B cell (primary cell): ENCODE results near the gene PDE10A. TPM values are rescaled to one million over a fixed set of nuclear protein-coding genes. Genes with fewer than 3 reads are reported as not detected.

Experiments
- ATAC-seq: fragments of 200-7000 bp; cut with Tn5 transposase; one replicate; pipeline ENCODE4 v1.10.0; 2021; ENCODE audit warnings: low read depth, mild to moderate bottlenecking, moderate number of reproducible peaks, moderate library complexity
- CTCF ChIA-PET: fragments of 350-600 bp; sonication (Branson Sonifier 250); formaldehyde crosslinking; loops from one replicate; lab custom pipeline; 2021; ENCODE audit warnings: antibody characterized with exemption, inconsistent platforms; lab: Charles Lee
- POLR2A ChIA-PET: fragments of 350-600 bp; sonication (Branson Sonifier 250); formaldehyde crosslinking; loops from one replicate; lab custom pipeline; 2021; ENCODE audit warnings: antibody characterized with exemption; lab: Charles Lee
- DNase-seq: peaks from one replicate; pipeline ENCODE4 v3.0.0; 2013
- H2AFZ ChIP-seq: 2 replicates; pipeline ENCODE4 v1.6.1; 2012; ENCODE audit warnings: mild to moderate bottlenecking, low read depth, low read length; ENCODE audit not compliant: insufficient read depth, poor library complexity, severe bottlenecking
- H3K27ac ChIP-seq, 2 donors: 1 replicate in 1 of 2; 2 replicates in 1 of 2; pipeline ENCODE4 v1.5.1; 2012 to 2013; ENCODE audit warnings: low read length in 2 of 2, mild to moderate bottlenecking in 2 of 2, moderate library complexity in 1 of 2
- H3K27me3 ChIP-seq, 4 experiments: fragments of 200-600 bp in 1 of 4; sonication (generic) in 1 of 4; replicated peaks in 1 of 4; 1 replicate in 2 of 4; 2 replicates in 2 of 4; pipeline versions ENCODE4 v1.6.1 to v1.7.0; 2013 to 2016; ENCODE audit warnings: low read length in 3 of 4, mild to moderate bottlenecking in 2 of 4, mixed read lengths in 1 of 4, moderate library complexity in 1 of 4; ENCODE audit not compliant: insufficient read depth in 4 of 4, control insufficient read depth in 3 of 4; ENCODE audit errors: control extremely low read depth in 1 of 4
- H3K36me3 ChIP-seq, 2 experiments: replicated peaks in 1 of 2; 1 replicate in 1 of 2; 2 replicates in 1 of 2; pipeline versions ENCODE4 v1.6.1 to v1.7.1; 2013; ENCODE audit warnings: low read length in 1 of 2; ENCODE audit not compliant: insufficient read depth in 2 of 2, control insufficient read depth in 1 of 2; ENCODE audit errors: control extremely low read depth in 1 of 2, extremely low read depth in 1 of 2
- H3K4me1 ChIP-seq, 2 donors: fragments of 200-600 bp in 1 of 2; sonication (generic) in 1 of 2; 1 replicate in 1 of 2; 2 replicates in 1 of 2; pipeline versions ENCODE4 v1.5.1 to v1.6.1; 2013 to 2017; ENCODE audit warnings: low read length in 2 of 2; ENCODE audit not compliant: control insufficient read depth in 2 of 2, insufficient read depth in 2 of 2
- H3K4me2 ChIP-seq: replicated peaks from 2 replicates; pipeline ENCODE3; 2012; ENCODE audit warnings: mild to moderate bottlenecking, low read depth, low read length; ENCODE audit not compliant: poor library complexity, severe bottlenecking
- H3K4me3 ChIP-seq, 5 experiments: fragments of 200-600 bp in 1 of 5; sonication (generic) in 1 of 5; 1 replicate in 3 of 5; 2 replicates in 2 of 5; pipeline versions ENCODE4 v1.5.1 to v1.7.0; 2011 to 2016; ENCODE audit warnings: low read length in 4 of 5, mild to moderate bottlenecking in 4 of 5, low read depth in 2 of 5, control low read depth in 1 of 5, moderate library complexity in 1 of 5; ENCODE audit not compliant: insufficient read depth in 1 of 5; ENCODE audit errors: control extremely low read depth in 1 of 5, extremely low read depth in 1 of 5
- H3K79me2 ChIP-seq: fragments of 200-600 bp; sonication (generic); one replicate; pipeline ENCODE4 v1.6.0; 2016; ENCODE audit warnings: low read length; ENCODE audit not compliant: control insufficient read depth, insufficient read depth
- H3K9ac ChIP-seq: fragments of 200-600 bp; sonication (generic); 2 replicates; pipeline ENCODE4 v1.6.1; 2017; ENCODE audit warnings: mild to moderate bottlenecking, low read length, moderate library complexity
- H3K9me3 ChIP-seq, 3 donors: one replicate each; pipeline versions ENCODE4 v1.6.1 to v1.7.1; 2013; ENCODE audit warnings: low read length in 2 of 3; ENCODE audit not compliant: control insufficient read depth in 2 of 3, insufficient read depth in 1 of 3; ENCODE audit errors: control extremely low read depth in 1 of 3
- H4K20me1 ChIP-seq: 2 replicates; pipeline ENCODE4 v1.6.0; 2012; ENCODE audit warnings: mild to moderate bottlenecking, low read length; ENCODE audit not compliant: insufficient read depth, control insufficient read depth, poor library complexity, severe bottlenecking
- H3K27ac Mint-ChIP-seq: one replicate; pipeline ENCODE4 v1.8.0; 2021; ENCODE audit warnings: mixed read lengths
- H3K27me3 Mint-ChIP-seq: one replicate; pipeline ENCODE4 v1.8.0; 2021; ENCODE audit warnings: mixed read lengths
- H3K4me1 Mint-ChIP-seq: one replicate; pipeline ENCODE4 v1.8.0; 2021; ENCODE audit warnings: mixed read lengths
- H3K4me3 Mint-ChIP-seq: one replicate; pipeline ENCODE4 v1.8.0; 2021; ENCODE audit warnings: mixed read lengths
- H3K9me3 Mint-ChIP-seq: one replicate; pipeline ENCODE4 v1.8.0; 2022; ENCODE audit warnings: mixed read lengths; ENCODE audit not compliant: insufficient read depth
- CTCF ChIP-seq: fragments of 200-600 bp; IDR thresholded peaks from one replicate; pipeline ENCODE4 v1.8.0; 2022; ENCODE audit warnings: antibody characterized with exemption, mild to moderate bottlenecking
- EZH2 ChIP-seq: IDR thresholded peaks from 2 replicates; pipeline ENCODE4 v1.6.1; 2012; ENCODE audit warnings: borderline replicate concordance, low read depth, mild to moderate bottlenecking, moderate library complexity, low read length; ENCODE audit not compliant: insufficient read depth, poor library complexity, severe bottlenecking
- WGBS: methylation state at CpG from one replicate; pipeline ENCODE4 v1.1.5; 2013; ENCODE audit warnings: missing lambda C conversion rate; ENCODE audit not compliant: insufficient coverage; 5-methylcytosine and 5-hydroxymethylcytosine counted together
- intact Hi-C: fragments of 100-400 bp; cut with micrococcal nuclease; formaldehyde crosslinking; loops from one replicate; pipeline ENCODE4 v1.10.0; 2022
- polyA plus RNA-seq: library from polyadenylated mRNA; depleted of rRNA; stranded (reverse); fragments of >200 nt; gene quantifications from 2 replicates; pipeline ENCODE4 v1.2.3, GENCODE V29; 2012
- total RNA-seq, 2 donors: library from RNA; stranded (reverse); fragments of 120-200 nt in 1 of 2; gene quantifications; 1 replicate in 1 of 2; 2 replicates in 1 of 2; pipeline versions ENCODE4 v1.2.3 to v1.2.4, GENCODE V29; 2013 to 2022

PDE10A gene
- total and polyA plus RNA-seq, 2 donors (not counting 1 experiment from before 2014, with no cell fraction given), result not detected

GRCh38 chr6:165484178-165484889 is 178.7 kb downstream of the PDE10A start:
- TF ChIP-seq EZH2 (no peak), CTCF (no peak)
- no peaks in the 10 kb centered on the region for H3K9me3 Mint-ChIP-seq
- H3K4me3 ChIP-seq, result no peak overlapping the region
- no peak overlapping the region for H2AFZ ChIP-seq
- H3K4me1 Mint-ChIP-seq, result no peaks in the 10 kb centered on the region
- H3K79me2 ChIP-seq, result no peaks in the 10 kb centered on the region
- ChIA-PET POLR2A (no interaction called here), CTCF (no interaction called here)
- no peak overlapping the region for H3K27ac ChIP-seq
- no peaks in the 10 kb centered on the region for H3K4me1 ChIP-seq
- no peaks in the 10 kb centered on the region for H3K27me3 ChIP-seq
- H4K20me1 ChIP-seq, result no peaks in the 10 kb centered on the region
- peaks cover 0 to 10% (median 0%) of the 10 kb centered on the region in 3 donors for H3K9me3 ChIP-seq
- no peak overlapping the region for H3K4me2 ChIP-seq
- no peak overlapping the region for H3K27ac Mint-ChIP-seq
- 88% methylated on average over 11 of the region's 13 CpGs for WGBS
- H3K9ac ChIP-seq, result no peak overlapping the region
- intact Hi-C loops, result no loop called here
- H3K36me3 ChIP-seq, result no peaks in the 10 kb centered on the region
- H3K27me3 Mint-ChIP-seq, result no peaks in the 10 kb centered on the region
- ATAC-seq (no peak), DNase-seq (no peak)
- no peak overlapping the region for H3K4me3 Mint-ChIP-seq

GRCh38 chr6:165481921-165482320 is 181.1 kb downstream of the PDE10A start:
- Histone ChIP-seq H2AFZ (no peak overlapping the region), H3K9me3 (peaks cover 0 to 3% (median 0%) of the 10 kb centered on the region in 3 donors), H3K4me1 (no peaks in the 10 kb centered on the region), H3K4me2 (no peak overlapping the region), H3K9ac (no peak overlapping the region), H3K27me3 (no peaks in the 10 kb centered on the region), H3K27ac (no peak overlapping the region), H3K79me2 (no peaks in the 10 kb centered on the region), H4K20me1 (no peaks in the 10 kb centered on the region), H3K4me3 (no peak overlapping the region), H3K36me3 (no peaks in the 10 kb centered on the region)
- Mint-ChIP-seq H3K9me3 (no peaks in the 10 kb centered on the region), H3K4me3 (no peak overlapping the region), H3K27me3 (no peaks in the 10 kb centered on the region), H3K27ac (no peak overlapping the region), H3K4me1 (no peaks in the 10 kb centered on the region)
- no peak for ATAC-seq
- WGBS, result 100% methylated on average over 1 of the region's 4 CpGs
- ChIA-PET POLR2A (no interaction called here), CTCF (no interaction called here)
- intact Hi-C loops, result no loop called here
- TF ChIP-seq CTCF (no peak), EZH2 (no peak)
- DNase-seq, result no peak
